Osteocyte (in vitro differentiated cells): ENCODE data around the gene CHMP4A. TPM values are rescaled to one million over a fixed set of nuclear protein-coding genes. Genes with fewer than 3 reads are reported as not detected.
"Not testable (repeated sequence)": the region's sequence is repeated elsewhere in the genome, so short reads cannot be mapped to it uniquely, and the experiment has no call there.

Experiments
- DNase-seq: peaks from one replicate; pipeline ENCODE4 v3.0.0; 2021; ENCODE audit warnings: mixed read lengths; ENCODE audit not compliant: unreplicated experiment; ENCODE audit errors: extremely low spot score
- H3K27ac Mint-ChIP-seq: one replicate; pipeline ENCODE4 v1.8.0; 2021; ENCODE audit warnings: mild to moderate bottlenecking, mixed read lengths; ENCODE audit not compliant: unreplicated experiment
- H3K27me3 Mint-ChIP-seq: one replicate; pipeline ENCODE4 v1.8.0; 2021; ENCODE audit warnings: mixed read lengths; ENCODE audit not compliant: unreplicated experiment
- H3K36me3 Mint-ChIP-seq: one replicate; pipeline ENCODE4 v1.8.0; 2021; ENCODE audit warnings: mixed read lengths; ENCODE audit not compliant: unreplicated experiment
- H3K4me1 Mint-ChIP-seq: one replicate; pipeline ENCODE4 v1.8.0; 2021; ENCODE audit warnings: mixed read lengths; ENCODE audit not compliant: unreplicated experiment
- H3K4me3 Mint-ChIP-seq: one replicate; pipeline ENCODE4 v1.8.0; 2021; ENCODE audit warnings: mild to moderate bottlenecking, moderate library complexity, mixed read lengths; ENCODE audit not compliant: unreplicated experiment
- H3K9me3 Mint-ChIP-seq: one replicate; pipeline ENCODE4 v1.8.0; 2021; ENCODE audit warnings: mixed read lengths; ENCODE audit not compliant: unreplicated experiment
- CTCF ChIP-seq: fragments of 200-600 bp; sonication (generic); IDR thresholded peaks from 2 replicates; pipeline ENCODE4 v1.5.0; 2021; ENCODE audit warnings: antibody characterized with exemption, mild to moderate bottlenecking, moderate library complexity
- total RNA-seq: library from RNA; stranded (reverse); gene quantifications from 2 replicates; pipeline ENCODE4 v1.2.1, GENCODE V29; 2021

CHMP4A gene
- total RNA-seq, 1 donor from 2014 or later, result 38.1 TPM

- TF ChIP-seq CTCF, result no peak
Observed at GRCh38 chr14:24246765-24247212, 33.5 kb upstream of the CHMP4A start.

GRCh38 chr14:24245350-24245749, 32.1 kb upstream of the CHMP4A start:
- H3K27ac Mint-ChIP-seq, H3K9me3 Mint-ChIP-seq: not testable (repeated sequence)

More at GRCh38 chr14:24246765-24247212, 33.5 kb upstream of the CHMP4A start:
- no peak for DNase-seq
- no peak overlapping the region for H3K27ac Mint-ChIP-seq
- H3K9me3 Mint-ChIP-seq, result no peaks in the 10 kb centered on the region
- no peak overlapping the region for H3K4me3 Mint-ChIP-seq
- H3K4me1 Mint-ChIP-seq, result peaks cover 19% of the 10 kb centered on the region
- no peaks in the 10 kb centered on the region for H3K27me3 Mint-ChIP-seq
- H3K36me3 Mint-ChIP-seq, result no peaks in the 10 kb centered on the region

GRCh38 chr14:24243336-24243836, 30.1 kb upstream of the CHMP4A start:
- Mint-ChIP-seq H3K4me3 (peak overlapping the region; percentile 88), H3K27me3 (no peaks in the 10 kb centered on the region), H3K36me3 (peaks cover 15% of the 10 kb centered on the region), H3K9me3 (no peaks in the 10 kb centered on the region), H3K4me1 (peaks cover 45% of the 10 kb centered on the region), H3K27ac (peak overlapping the region; percentile 100)
- no peak for DNase-seq
- no peak for TF ChIP-seq CTCF

More at GRCh38 chr14:24245350-24245749, 32.1 kb upstream of the CHMP4A start:
- H3K4me1 Mint-ChIP-seq, result peaks cover 31% of the 10 kb centered on the region
- H3K36me3 Mint-ChIP-seq, DNase-seq, H3K4me3 Mint-ChIP-seq, H3K27me3 Mint-ChIP-seq: not testable (repeated sequence)

GRCh38 chr14:24241829-24242443, 28.6 kb upstream of the CHMP4A start:
- peak; percentile 63 for TF ChIP-seq CTCF
- Mint-ChIP-seq H3K9me3 (no peaks in the 10 kb centered on the region), H3K36me3 (peaks cover 30% of the 10 kb centered on the region), H3K27me3 (no peaks in the 10 kb centered on the region), H3K4me3 (peak overlapping the region; percentile 88), H3K4me1 (peaks cover 44% of the 10 kb centered on the region), H3K27ac (peak overlapping the region; percentile 100)
- DNase-seq, result peak; percentile 97

- peak overlapping the region; percentile 88 for H3K4me3 Mint-ChIP-seq
- no peaks in the 10 kb centered on the region for H3K27me3 Mint-ChIP-seq
- H3K9me3 Mint-ChIP-seq, result no peaks in the 10 kb centered on the region
- no peak for TF ChIP-seq CTCF
- peaks cover 43% of the 10 kb centered on the region for H3K36me3 Mint-ChIP-seq
- peaks cover 45% of the 10 kb centered on the region for H3K4me1 Mint-ChIP-seq
- no peak for DNase-seq
- peak overlapping the region; percentile 34 for H3K27ac Mint-ChIP-seq
Observed at GRCh38 chr14:24240110-24240918, 27.0 kb upstream of the CHMP4A start.
